GM21367 (cell line): Measurements from ENCODE around the gene DNAJC21.
A peak's percentile ranks its signal among the peaks of the same experiment; 100 is the strongest.

Experiments
- ATAC-seq: cut with Tn5 transposase; IDR thresholded peaks from one replicate; pipeline ENCODE4 v1.9.1; 2021; ENCODE audit not compliant: unreplicated experiment

Gene DNAJC21

DNA sequence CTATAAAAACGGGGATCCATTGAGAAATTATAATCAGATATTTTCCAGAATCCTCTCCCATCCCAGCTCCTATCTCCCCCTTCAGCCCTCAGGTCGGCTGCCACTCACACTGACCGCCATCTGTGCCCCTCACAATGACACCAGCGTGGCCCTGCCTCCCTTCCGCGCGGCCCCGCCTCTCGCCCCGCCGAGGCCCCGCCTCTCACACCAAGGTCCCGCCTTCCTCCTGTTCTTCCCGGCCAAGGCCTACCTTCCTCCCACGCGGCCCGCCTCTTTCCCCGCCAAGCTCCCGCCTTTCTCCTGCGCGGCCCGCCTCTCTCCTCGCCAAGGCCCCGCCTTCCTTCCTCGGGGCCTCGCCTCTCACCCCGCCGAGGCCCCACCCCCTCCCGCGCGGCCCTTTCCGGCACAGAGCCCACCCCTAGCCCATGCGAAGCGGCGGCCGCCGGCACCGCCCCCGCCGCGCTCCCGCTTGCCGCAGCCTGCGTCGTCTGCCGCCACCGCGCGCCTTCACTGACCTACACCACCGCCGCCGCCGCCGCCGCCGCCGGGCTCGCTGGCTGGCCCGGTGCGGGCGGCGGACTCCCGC lies at the start of gene DNAJC21:
Gene DNAJC21, plus strand, starts transcription at position 426 of the 586 bp plus-strand sequence. CDS start 261 bp downstream, outside the sequence.
- ATAC-seq: peak; percentile 83

DNA sequence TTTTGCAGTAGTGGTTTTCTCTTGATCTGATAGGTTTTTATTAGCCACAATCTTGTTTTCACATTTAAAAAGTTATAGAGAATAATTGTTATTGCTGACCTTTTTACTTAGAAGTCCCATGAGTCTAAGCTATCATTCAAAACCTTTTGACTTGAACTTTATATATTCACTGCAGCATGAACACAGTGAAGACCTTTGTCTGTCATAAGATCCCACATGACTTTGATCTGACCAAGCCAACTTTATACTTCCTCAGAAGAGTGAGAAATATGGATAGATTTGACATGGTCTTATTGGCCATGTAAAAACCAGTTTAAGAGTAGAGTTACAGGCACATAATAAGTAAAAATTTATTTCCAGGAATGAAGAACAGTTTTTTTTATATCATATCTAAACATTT lies 48.1 kb upstream of the DNAJC21 start:
- ATAC-seq: no peak

DNA sequence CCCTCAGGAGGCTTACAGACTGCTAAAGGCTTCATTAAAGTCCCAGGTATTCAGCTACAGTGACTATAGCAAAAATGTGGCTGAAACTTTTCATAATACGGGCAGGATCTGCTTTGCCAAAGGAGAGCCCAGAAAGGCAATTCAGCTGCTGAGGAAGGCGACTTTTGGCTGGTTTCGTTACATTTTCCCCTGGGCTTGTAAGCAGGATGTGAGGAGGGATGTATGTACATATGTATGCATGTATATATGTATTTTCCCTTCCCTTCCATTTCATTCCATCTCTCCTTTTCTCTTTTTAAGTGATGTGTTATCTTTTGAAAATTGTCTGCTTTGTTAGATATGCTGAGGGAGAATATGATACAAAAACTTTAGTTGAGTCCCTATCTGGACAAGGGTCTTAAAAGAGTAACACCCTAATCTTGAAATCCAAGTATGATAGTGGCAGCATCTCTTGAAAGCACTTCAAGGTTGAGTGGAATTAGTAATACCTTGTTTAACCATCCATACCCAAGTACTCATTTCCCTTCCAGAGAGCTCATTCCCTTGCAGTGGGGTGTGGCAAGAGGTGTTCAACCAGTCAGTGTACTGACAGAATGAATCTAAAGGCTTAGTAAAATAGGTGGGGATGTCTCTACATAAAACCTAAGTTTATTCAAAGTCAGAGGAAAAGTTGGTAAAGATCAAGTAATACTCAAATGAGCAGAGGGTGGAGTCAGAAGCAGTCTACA lies 42.8 kb upstream of the DNAJC21 start:
- no peak for ATAC-seq

- no peak for ATAC-seq
Observed at GRCh38 chr5:34889394-34889793, 40.0 kb upstream of the DNAJC21 start.

DNA sequence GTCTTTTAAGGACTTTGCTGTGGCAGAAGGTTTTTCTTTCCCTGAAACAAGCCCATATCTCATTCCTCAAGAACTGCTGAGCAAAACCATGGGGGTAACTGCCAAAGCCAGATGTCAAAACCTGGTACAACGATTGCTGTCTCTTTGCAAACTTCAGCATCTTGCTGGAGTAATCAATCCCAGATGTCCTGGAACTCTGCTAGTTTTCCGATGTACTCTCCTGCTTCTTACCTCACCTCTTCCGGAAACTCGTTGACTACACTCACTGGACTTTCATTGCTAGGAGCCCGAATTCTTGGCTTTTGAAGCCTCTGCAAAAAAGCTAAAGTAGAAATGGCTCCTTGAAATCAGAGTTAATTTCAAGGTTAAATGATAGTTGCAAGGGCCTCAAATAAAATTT lies 37.4 kb upstream of the DNAJC21 start:
- no peak for ATAC-seq

GRCh38 chr5:34892414-34892813 lies 36.9 kb upstream of the DNAJC21 start:
- no peak for ATAC-seq

GRCh38 chr5:34894716-34895115 lies 34.6 kb upstream of the DNAJC21 start:
- ATAC-seq: no peak

DNA sequence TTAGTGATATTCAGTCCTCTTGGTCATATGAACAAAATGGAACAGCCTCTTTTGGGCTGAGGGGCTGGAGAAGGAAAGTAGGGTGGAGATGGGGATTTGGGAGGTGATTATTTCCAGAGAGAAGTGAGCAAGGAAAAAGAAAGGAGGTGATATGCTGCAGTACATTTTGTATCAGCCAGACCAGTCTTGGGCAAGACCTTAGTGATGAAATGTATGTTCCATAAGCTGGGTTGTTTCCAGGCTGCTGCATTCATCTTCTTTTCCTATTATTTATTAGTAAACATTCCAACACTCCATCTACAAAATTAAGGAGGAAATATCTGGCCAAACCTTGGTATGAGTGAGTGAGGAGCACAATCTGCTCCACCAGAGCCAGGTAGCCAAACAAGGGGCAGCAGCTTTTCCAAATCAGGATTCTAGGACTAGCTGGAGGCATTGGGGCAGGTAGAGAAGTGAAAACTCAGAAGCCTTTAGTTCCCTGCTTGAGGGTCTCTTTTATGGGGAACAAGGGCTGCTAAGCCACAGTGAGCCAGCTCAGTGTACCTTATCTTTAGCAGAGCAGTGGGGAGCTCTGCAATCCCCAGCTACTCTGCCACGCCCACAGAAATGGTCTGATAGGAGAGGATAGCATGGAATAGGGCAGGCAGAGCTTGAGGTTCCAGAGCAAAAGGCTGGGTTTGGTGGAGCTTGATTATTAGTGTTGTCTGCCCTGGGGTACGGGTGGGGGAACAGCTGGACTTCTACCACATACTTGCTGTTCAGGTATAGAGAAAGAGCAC lies 33.5 kb upstream of the DNAJC21 start:
- no peak for ATAC-seq

- ATAC-seq: no peak
Observed at GRCh38 chr5:34897646-34898045, 31.7 kb upstream of the DNAJC21 start.

DNA sequence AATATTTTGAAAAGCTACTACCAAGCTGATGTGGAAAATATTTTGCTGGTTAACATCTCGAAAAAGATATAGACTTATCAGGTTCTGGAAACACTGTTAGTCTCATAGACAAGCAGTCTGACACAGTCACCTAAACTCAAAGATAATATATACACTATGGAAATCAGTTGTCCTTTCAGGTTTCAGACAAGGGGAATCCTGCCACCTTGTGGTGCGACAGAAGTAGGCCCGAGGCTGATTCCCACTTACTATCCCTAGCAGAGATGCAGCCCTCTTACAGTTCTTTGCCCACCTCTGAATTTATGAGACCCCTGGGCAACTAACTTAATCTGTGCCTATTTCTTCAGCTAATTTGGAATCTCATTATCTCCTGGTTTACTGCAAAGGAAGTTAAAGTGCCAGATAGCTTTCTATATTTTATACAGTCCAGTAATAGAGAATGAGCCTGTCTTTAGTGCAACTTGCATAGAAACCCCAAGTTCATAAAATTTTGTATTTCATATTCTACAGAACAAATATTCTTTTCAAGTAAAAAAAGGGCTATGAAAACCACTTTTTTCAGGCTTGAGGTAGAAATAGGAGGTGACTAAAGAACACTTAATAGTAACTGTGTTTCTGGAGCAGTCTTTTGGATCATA lies 31.0 kb upstream of the DNAJC21 start:
- ATAC-seq: peak; percentile 76

GRCh38 chr5:34899066-34899465 lies 30.3 kb upstream of the DNAJC21 start:
- ATAC-seq: no peak

DNA sequence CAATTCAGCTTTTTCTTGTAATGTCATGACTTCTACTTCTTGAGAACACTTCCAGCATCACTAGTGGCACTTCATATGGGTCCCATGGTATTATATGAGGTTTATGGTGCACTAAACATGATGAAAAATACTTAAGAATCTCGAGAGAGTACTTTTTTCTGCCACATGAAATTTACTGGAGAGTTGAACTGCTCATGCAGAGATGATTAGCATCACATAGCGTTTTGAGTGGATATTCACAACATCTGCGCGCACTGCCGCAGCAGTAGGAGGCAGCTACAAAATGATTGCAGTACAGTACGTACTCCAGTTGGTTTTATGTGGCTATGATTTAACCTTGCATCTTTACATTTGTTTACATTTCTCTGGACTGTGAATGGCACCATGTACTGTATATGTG lies 28.7 kb upstream of the DNAJC21 start:
- no peak for ATAC-seq

DNA sequence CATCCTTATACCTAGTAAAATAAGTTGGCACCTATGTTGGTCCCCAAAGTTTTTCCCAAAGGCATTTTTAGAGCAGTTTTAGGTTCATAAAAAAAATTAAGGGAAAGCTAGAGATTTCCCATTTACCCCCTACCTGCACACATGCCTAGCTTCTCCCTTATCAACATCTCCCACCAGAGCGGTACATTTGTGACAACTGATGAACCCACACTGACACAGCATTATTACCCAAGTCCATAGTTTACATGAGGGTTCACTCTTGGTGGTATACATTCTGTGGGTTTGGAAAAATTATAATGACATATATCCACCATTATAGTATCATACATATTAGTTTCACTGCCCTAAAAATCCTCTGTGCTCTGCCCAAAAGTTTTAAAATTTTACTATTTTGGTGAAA lies 26.1 kb upstream of the DNAJC21 start:
- no peak for ATAC-seq

DNA sequence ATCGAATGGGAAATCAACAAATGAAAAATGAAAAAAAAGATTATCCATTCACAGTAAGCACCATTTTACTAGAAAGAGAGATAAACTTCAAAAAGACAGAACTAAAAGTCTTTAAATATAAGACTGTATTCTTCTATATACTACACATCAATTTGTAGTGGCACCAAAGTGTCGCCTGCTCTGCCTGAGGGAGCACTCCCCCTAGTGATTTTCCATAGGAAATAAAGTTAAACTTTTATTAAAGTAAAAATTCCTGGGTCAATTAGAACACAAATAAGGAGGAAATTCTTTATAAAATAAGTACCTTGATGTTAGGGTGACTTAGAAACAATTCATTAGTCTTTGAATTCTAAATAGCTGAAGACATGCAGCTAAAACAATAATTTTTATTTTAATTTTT lies 23.8 kb upstream of the DNAJC21 start:
- ATAC-seq: no peak

- ATAC-seq: no peak
Observed at GRCh38 chr5:34913072-34913471, 16.3 kb upstream of the DNAJC21 start.

GRCh38 chr5:34914671-34915138 lies 14.7 kb upstream of the DNAJC21 start:
- peak; percentile 9 for ATAC-seq

- peak; percentile 98 for ATAC-seq
Observed at GRCh38 chr5:34915139-34915855, 14.1 kb upstream of the DNAJC21 start, which contains the start of the genes BRIX1 and RAD1. Gene BRIX1, plus strand, starts transcription at chr5:34915711. Its CDS starts 28 bp downstream, at chr5:34915739. Gene RAD1, minus strand, starts transcription at chr5:34915504. Its CDS starts 612 bp downstream, at chr5:34914892.

DNA sequence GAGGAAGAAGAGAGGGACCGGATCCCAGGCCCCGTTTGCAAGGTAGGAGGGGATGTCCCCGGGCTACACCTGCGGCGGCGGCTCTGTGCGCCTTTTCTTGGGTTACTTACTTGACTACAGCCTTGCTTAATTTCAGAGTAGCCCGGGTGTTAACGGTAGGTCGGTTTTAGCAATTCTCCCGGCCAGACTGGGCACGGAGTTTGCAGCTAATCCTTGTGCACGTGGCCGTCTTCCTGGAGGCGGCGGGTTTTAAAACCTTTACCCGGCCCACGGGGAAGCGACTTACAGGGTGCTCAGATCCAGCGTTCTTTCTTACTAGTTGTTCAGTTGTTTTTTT lies 13.5 kb upstream of the DNAJC21 start:
- ATAC-seq: peak; percentile 4

DNA sequence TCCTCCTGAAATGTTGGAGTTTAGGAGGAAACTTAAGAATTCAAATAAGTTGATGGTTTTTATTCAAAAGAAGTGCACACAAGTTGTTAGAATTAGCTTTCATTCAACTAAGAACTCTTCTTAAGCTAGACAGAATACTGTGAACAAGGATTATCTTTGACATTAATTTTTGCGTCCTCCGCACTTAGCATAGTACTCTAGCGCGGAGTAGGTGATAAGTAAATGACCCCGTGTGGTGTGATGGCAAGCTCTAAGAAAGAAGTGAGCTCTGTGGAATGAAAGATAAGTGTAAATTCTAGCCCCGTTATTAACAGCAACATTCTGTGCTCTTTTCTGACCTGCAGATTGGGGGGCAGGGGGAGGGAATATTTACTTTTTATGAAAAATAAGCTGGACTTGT lies 12.8 kb upstream of the DNAJC21 start:
- ATAC-seq: no peak

DNA sequence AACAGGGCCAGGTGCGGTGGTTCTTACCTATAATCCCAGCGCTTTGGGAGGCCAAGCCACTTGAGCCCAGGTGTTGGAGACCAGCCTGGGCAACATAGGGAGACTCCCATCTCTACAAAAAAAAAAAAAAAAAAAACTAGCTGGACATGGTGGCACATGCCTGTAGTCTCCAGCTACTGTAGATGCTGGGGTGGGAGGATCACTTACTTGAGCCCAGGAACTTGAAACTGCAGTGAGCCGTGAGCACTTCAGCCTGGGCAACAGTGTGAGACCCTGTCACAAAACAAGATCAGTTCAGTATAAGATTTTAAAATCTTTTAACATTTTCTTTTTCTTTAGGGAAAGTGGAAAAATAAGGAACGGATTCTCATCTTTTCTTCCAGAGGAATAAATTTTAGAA lies 11.3 kb upstream of the DNAJC21 start:
- ATAC-seq: no peak

DNA sequence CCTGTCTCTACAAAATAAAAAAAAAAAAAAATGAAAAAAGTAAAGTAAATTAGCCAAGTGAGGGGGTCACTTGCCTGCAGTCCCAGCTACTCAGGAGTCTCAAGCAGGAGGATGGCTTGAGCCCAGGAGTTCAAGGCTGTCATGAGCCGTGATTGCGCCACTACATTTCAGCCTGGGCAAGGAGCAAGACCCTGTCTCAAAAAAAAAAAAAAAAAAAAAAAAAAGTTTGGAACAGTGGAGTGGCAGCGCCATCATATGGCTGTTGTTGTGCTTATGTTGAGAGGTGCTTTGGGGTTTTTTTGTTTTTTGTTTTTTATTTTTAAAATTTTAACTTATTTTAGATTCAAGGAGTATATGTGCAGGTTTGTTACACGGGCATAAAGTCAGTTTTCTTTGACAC lies 10.3 kb upstream of the DNAJC21 start:
- ATAC-seq: no peak
